H1 (cell line): ENCODE results near the gene PCGF3. TPM values are rescaled to one million over a fixed set of nuclear protein-coding genes. Genes with fewer than 3 reads are reported as not detected.

Experiments used
- CREB1 ChIP-seq: IDR thresholded peaks from 2 replicates; pipeline ENCODE4 v1.6.1; 2012; ENCODE audit warnings: inconsistent platforms
- polyA plus RNA-seq, 7 experiments: library from polyadenylated mRNA; depleted of rRNA in 3 of 7; stranded (reverse) in 5 of 7; unstranded in 2 of 7; fragments of >200 nt in 5 of 7; fragments of 200-250 nt in 2 of 7; gene quantifications; 1 replicate in 5 of 7; 2 replicates in 1 of 7; 4 replicates in 1 of 7; pipeline versions ENCODE4 v1.2.1 to v1.2.3, GENCODE V29; 2011 to 2013; ENCODE audit warnings: missing spikeins in 2 of 7, mixed read lengths in 2 of 7
- total RNA-seq: library from RNA; stranded (reverse); fragmentation: NEBNext Ultra II Directional; extraction: Animal tissue kit (Norgen Biotek cat#: 25700); gene quantifications from 2 replicates; pipeline ENCODE4 v1.2.1, GENCODE V29; 2021
- TF ChIP-seq, protein P1 (sequence below): fragments of 300-600 bp; sonication (generic); IDR thresholded peaks from 2 replicates; pipeline ENCODE4 v1.7.1; 2012; ENCODE audit warnings: low read length, moderate library complexity, mild to moderate bottlenecking, inconsistent platforms; ENCODE audit not compliant: insufficient replicate concordance

The PCGF3 gene
- total and polyA plus RNA-seq, 2 of the 8 experiments (the other 6 are each of a cell fraction or from before 2014, with no cell fraction given), result 52.7 to 52.9 TPM

DNA sequence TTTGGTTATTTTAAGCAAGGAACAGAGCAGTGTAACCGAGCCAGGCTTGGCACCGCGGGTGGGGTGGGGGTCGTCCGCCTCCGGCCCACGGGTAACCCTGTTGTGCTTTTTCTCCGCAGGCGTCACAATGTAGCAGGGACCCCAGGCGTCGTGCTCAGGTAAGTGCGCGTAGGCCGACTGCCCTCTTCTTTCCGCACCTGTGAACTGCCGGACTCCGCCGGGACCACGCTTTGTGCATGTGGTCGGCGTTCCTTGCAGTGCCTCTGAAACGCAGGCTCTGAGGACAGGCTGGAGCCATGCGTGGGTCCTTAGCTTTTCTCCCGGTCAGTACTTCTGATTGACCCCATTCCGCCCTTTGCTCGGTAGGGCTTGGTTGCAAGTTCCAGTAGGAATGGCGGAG, 24.9 kb downstream of the PCGF3 start (continued):
- TF ChIP-seq, protein P1, sequence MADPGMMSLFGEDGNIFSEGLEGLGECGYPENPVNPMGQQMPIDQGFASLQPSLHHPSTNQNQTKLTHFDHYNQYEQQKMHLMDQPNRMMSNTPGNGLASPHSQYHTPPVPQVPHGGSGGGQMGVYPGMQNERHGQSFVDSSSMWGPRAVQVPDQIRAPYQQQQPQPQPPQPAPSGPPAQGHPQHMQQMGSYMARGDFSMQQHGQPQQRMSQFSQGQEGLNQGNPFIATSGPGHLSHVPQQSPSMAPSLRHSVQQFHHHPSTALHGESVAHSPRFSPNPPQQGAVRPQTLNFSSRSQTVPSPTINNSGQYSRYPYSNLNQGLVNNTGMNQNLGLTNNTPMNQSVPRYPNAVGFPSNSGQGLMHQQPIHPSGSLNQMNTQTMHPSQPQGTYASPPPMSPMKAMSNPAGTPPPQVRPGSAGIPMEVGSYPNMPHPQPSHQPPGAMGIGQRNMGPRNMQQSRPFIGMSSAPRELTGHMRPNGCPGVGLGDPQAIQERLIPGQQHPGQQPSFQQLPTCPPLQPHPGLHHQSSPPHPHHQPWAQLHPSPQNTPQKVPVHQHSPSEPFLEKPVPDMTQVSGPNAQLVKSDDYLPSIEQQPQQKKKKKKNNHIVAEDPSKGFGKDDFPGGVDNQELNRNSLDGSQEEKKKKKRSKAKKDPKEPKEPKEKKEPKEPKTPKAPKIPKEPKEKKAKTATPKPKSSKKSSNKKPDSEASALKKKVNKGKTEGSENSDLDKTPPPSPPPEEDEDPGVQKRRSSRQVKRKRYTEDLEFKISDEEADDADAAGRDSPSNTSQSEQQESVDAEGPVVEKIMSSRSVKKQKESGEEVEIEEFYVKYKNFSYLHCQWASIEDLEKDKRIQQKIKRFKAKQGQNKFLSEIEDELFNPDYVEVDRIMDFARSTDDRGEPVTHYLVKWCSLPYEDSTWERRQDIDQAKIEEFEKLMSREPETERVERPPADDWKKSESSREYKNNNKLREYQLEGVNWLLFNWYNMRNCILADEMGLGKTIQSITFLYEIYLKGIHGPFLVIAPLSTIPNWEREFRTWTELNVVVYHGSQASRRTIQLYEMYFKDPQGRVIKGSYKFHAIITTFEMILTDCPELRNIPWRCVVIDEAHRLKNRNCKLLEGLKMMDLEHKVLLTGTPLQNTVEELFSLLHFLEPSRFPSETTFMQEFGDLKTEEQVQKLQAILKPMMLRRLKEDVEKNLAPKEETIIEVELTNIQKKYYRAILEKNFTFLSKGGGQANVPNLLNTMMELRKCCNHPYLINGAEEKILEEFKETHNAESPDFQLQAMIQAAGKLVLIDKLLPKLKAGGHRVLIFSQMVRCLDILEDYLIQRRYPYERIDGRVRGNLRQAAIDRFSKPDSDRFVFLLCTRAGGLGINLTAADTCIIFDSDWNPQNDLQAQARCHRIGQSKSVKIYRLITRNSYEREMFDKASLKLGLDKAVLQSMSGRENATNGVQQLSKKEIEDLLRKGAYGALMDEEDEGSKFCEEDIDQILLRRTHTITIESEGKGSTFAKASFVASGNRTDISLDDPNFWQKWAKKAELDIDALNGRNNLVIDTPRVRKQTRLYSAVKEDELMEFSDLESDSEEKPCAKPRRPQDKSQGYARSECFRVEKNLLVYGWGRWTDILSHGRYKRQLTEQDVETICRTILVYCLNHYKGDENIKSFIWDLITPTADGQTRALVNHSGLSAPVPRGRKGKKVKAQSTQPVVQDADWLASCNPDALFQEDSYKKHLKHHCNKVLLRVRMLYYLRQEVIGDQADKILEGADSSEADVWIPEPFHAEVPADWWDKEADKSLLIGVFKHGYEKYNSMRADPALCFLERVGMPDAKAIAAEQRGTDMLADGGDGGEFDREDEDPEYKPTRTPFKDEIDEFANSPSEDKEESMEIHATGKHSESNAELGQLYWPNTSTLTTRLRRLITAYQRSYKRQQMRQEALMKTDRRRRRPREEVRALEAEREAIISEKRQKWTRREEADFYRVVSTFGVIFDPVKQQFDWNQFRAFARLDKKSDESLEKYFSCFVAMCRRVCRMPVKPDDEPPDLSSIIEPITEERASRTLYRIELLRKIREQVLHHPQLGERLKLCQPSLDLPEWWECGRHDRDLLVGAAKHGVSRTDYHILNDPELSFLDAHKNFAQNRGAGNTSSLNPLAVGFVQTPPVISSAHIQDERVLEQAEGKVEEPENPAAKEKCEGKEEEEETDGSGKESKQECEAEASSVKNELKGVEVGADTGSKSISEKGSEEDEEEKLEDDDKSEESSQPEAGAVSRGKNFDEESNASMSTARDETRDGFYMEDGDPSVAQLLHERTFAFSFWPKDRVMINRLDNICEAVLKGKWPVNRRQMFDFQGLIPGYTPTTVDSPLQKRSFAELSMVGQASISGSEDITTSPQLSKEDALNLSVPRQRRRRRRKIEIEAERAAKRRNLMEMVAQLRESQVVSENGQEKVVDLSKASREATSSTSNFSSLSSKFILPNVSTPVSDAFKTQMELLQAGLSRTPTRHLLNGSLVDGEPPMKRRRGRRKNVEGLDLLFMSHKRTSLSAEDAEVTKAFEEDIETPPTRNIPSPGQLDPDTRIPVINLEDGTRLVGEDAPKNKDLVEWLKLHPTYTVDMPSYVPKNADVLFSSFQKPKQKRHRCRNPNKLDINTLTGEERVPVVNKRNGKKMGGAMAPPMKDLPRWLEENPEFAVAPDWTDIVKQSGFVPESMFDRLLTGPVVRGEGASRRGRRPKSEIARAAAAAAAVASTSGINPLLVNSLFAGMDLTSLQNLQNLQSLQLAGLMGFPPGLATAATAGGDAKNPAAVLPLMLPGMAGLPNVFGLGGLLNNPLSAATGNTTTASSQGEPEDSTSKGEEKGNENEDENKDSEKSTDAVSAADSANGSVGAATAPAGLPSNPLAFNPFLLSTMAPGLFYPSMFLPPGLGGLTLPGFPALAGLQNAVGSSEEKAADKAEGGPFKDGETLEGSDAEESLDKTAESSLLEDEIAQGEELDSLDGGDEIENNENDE, result no peak
- TF ChIP-seq CREB1, result no peak
